HG03558 (cell line): ENCODE measurements around the gene NRN1L.
"Not testable (repeated sequence)": the region's sequence is repeated elsewhere in the genome, so short reads cannot be mapped to it uniquely, and the experiment has no call there.

Experiments used
- ATAC-seq: cut with Tn5 transposase; IDR thresholded peaks from one replicate; pipeline ENCODE4 v1.9.1; 2021; ENCODE audit warnings: moderate number of reproducible peaks; ENCODE audit not compliant: unreplicated experiment; ENCODE audit errors: extremely low read depth

Gene NRN1L

GRCh38 chr16:67884684-67885083 lies at the start of gene NRN1L:
Gene NRN1L, plus strand, starts transcription at chr16:67884885. Its CDS starts 19 bp downstream, at chr16:67884904.
- no peak for ATAC-seq

GRCh38 chr16:67837190-67837589 lies 47.5 kb upstream of the NRN1L start:
- ATAC-seq = not testable (repeated sequence)

GRCh38 chr16:67837811-67838210 lies 46.9 kb upstream of the NRN1L start:
- no peak for ATAC-seq

- ATAC-seq = no peak
Observed at GRCh38 chr16:67841198-67841815, 43.4 kb upstream of the NRN1L start.

GRCh38 chr16:67841816-67842508 lies 42.7 kb upstream of the NRN1L start, which contains the start of gene THAP11:
Gene THAP11, plus strand, starts transcription at chr16:67842320. Its CDS starts 235 bp downstream, at chr16:67842555.
- ATAC-seq = peak; percentile 26

- ATAC-seq = no peak
Observed at GRCh38 chr16:67842509-67843342, 42.0 kb upstream of the NRN1L start.

GRCh38 chr16:67843343-67843765 lies 41.3 kb upstream of the NRN1L start:
- no peak for ATAC-seq

GRCh38 chr16:67844497-67844896 lies 40.2 kb upstream of the NRN1L start:
- ATAC-seq = no peak

GRCh38 chr16:67845291-67846062 lies 39.2 kb upstream of the NRN1L start:
- no peak for ATAC-seq

GRCh38 chr16:67846063-67846319 lies 38.7 kb upstream of the NRN1L start:
- ATAC-seq = no peak

- peak; percentile 39 for ATAC-seq
Observed at GRCh38 chr16:67846320-67847063, 38.2 kb upstream of the NRN1L start, which contains the start of gene NUTF2. Gene NUTF2, plus strand, starts transcription at chr16:67846933. Its CDS starts 18,198 bp downstream, at chr16:67865131.

- ATAC-seq = peak; percentile 28
Observed at GRCh38 chr16:67847064-67847861, 37.4 kb upstream of the NRN1L start, which contains the start of gene CENPT. Gene CENPT, minus strand, starts transcription at chr16:67847693. Its CDS starts 13,834 bp downstream, at chr16:67833859.

- ATAC-seq = no peak
Observed at GRCh38 chr16:67848118-67848517, 36.6 kb upstream of the NRN1L start.

GRCh38 chr16:67853670-67854069 lies 31.0 kb upstream of the NRN1L start:
- ATAC-seq = no peak

GRCh38 chr16:67855789-67856188 lies 28.9 kb upstream of the NRN1L start:
- no peak for ATAC-seq

GRCh38 chr16:67856927-67857546 lies 27.6 kb upstream of the NRN1L start:
- no peak for ATAC-seq

- no peak for ATAC-seq
Observed at GRCh38 chr16:67857547-67858233, 27.0 kb upstream of the NRN1L start.

- no peak for ATAC-seq
Observed at GRCh38 chr16:67858500-67858899, 26.2 kb upstream of the NRN1L start.
